NCI-H446 treated with DMSO at 0.1 percent for 48 hours (cell line): ENCODE data around the gene SGSH.
"Not testable (repeated sequence)": the region's sequence is repeated elsewhere in the genome, so short reads cannot be mapped to it uniquely, and the experiment has no call there.

Experiments used
- DNase-seq: peaks from one replicate; lab custom pipeline; 2025; lab: John Stamatoyannopoulos, UW

Gene SGSH

DNA sequence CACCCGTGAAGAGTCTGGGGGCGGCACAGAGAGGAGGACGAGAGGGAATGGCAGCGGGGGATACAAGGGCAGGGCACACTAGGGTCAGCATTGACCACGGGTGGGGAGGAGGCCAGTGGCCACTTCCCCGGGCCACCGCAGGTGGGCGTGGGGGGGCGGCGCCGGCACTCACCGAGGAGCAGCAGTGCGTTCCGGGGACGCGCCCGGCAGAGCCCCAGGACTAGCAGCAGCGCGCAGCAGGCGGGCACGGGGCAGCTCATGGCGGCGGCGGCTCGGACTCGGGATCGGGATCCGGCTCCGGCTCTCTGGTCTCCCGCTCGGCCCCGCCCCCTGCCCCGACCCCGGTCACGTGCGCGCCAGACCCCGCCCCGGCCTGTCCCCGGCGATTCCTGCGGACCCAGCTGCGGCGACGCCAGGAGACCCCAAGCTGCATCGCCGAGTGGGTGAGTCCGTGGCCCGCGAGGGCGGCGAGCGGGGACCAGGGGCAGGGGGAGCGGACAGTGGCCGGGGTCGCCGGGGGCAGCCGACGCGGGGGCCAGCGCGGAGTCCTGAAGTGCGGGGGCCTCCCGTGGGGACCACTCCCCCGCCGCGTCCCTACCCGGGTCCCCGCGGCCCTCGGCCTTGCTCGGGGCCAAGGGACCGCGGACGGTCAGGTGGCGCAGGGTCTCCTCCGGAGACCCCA, at the start of gene SGSH, which contains the start of gene SLC26A11:
Gene SGSH, minus strand, starts transcription at position 280 of the 682 bp plus-strand sequence. Its CDS starts 20 bp downstream, at position 260.
Gene SLC26A11, plus strand, starts transcription at position 374 of the 682 bp plus-strand sequence. CDS start 1,134 bp downstream, outside the sequence.
- peak; percentile 23 for DNase-seq

- DNase-seq: no peak
Measured at GRCh38 chr17:80269405-80269807, 49.3 kb upstream of the SGSH start.

DNA sequence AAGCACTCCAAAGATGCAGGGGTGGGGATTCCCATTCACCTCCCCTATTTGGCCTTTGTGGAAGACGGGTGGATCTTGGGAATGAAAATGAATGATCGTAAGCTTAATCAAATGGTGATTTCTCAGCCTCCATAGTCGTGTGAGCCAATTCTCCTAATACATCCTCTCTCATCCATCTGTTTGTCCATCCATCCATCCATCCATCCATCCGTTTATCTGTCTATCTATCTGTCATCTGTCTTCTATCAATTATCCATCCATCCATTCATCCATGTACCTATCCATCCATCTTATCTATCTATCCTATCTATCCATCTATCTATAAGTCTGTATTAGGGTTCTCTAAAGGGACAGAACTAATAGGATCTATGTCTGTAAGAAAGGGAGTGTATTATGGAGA, 48.3 kb upstream of the SGSH start:
- no peak for DNase-seq

GRCh38 chr17:80267391-80267790, 47.3 kb upstream of the SGSH start:
- DNase-seq: no peak

GRCh38 chr17:80265205-80266068, 45.3 kb upstream of the SGSH start:
- DNase-seq: no peak

DNA sequence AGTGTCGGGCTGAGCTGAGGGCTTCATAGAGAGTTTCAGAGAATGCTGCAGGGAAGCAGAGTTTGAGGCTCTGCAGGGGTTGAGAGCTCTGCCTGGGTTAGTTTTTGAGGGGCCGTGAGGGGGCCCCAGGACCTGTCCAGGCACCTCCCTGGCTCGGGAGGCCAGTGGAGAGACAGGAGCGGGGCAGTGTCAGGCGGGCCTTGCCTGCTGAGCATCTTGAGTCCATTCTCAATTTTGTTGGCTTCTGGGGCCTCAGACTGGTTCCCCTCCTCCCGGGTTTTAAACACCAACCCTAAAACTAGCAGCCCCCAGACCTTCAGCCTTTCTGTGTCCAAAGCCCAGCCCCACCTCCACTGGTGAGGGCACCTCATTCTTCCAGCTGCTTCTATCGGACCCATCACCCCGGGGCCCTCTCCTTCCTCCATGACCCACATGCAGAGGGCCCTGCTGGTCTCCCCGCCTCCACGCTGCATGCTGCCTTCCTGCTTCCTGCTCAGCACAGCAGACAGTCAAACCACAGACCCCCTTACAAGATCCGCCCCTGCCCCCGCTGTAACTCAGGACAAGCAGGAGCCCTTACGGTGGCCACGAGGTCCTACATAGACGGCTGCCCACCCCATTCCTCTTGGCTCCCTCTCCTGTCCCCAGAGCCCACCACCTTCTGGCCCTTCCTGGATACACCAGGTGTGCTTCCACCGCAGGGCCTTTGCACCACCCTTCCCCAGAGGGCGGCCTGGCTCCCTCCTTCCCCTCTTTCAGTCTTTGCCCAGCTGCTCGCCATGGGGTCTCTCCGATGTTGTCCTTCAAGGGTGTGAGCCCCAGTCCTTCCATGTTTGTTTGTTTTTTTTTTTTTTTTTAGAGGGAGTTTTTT, 44.3 kb upstream of the SGSH start:
- DNase-seq: no peak

GRCh38 chr17:80263253-80264204, 43.4 kb upstream of the SGSH start:
- DNase-seq: no peak

- no peak for DNase-seq
Measured at GRCh38 chr17:80262775-80263244, 42.7 kb upstream of the SGSH start.

DNA sequence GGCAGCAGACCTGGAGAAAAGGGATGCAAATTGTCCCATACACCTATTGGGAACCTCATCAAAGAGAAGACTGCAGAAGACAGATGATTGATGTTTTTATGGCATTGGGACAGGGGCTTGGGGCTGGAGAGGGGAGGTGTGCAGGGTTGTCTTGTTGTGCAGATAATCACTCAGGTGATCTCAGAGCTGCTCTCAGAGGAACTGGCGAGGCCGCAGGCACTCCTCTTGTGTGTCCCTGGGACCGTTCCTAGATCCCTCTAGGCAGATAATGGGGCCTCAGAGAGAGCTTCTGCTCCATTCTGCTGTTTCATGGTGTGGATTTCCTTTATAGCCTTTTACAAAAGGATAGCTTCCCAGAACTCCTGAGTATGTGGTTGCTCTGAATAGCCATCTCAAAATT, 42.2 kb upstream of the SGSH start:
- DNase-seq: no peak

DNA sequence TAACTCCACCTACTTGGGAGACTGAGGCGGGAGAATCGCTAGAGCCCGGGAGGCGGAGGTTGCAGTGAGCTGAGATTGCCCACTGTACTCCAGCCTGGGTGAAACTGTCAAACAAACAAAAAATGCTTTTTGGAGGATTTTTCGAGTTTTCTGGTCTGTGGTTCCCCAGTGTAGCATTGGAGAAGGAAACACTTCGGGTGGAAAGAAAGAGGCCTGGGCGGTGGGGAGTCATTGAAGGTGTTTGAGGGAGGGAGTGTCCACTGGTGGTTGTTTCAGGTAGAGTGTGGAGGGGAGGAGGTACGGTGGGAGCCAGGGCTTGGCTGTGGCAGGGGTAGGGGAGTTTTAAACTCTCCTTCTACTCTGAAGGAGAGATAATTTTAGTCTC, 41.8 kb upstream of the SGSH start:
- no peak for DNase-seq

GRCh38 chr17:80261159-80261894, 41.2 kb upstream of the SGSH start:
- no peak for DNase-seq

DNA sequence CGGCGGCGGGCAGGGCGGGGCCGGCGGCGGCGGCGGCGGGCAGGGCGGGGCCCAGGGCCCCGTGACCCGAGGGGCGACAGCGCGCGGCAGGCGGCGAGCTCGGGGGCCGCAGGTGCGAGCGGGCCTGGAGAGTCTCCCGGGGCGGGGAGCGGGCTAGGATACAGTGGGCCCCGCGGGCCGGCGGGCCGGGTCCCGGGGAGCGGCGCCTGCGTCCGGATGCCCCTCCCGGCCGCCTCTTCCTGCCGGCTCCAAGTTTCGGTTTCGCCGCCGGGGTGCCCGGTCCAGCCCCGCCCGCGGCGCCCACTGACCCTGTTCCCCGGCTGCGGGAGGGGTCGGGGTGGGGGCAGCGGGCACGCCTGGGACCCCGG, 40.6 kb upstream of the SGSH start, which contains the start of gene RNF213:
Gene RNF213, plus strand, starts transcription at position 62 of the 368 bp plus-strand sequence. CDS start 2,830 bp downstream, outside the sequence.
- DNase-seq: no peak

- no peak for DNase-seq
Measured at GRCh38 chr17:80260069-80260535, 40.0 kb upstream of the SGSH start.

GRCh38 chr17:80259457-80260068, 39.4 kb upstream of the SGSH start:
- no peak for DNase-seq

DNA sequence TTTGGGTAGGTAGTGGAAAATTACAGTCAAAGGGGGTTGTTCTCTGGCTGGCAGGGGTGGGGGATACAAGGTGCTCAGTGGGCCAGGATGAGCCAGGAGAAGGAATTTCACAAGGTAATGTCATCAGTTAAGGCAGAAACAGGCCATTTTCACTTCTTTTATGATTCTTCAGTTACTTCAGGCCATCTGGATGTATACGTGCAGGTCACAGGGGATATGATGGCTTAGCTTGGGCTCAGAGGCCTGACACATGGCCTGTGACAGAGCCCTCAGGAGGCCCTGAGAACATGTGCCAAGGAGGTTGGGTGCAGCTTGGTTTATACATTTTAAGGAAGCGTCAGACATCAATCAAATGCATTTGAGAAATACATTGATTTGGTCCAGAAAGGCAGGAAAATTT, 38.2 kb upstream of the SGSH start:
- not testable (repeated sequence) for DNase-seq

GRCh38 chr17:80257716-80258213, 37.6 kb upstream of the SGSH start:
- no peak for DNase-seq

DNA sequence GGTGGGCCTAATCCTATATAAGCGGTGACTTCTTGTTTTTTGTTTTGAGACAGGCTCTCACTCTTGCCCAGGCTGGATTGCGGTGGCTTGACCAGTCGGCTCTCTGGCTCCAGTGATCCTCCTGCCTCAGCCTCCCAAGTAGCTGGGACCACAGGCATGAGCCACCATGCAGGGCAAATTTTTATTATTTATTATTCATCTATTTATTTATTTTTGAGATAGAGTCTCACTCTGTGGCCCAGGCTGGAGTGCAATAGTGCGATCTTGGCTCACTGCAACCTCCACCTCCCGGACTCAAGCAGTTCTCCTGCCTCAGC, 35.9 kb upstream of the SGSH start:
- DNase-seq: no peak

GRCh38 chr17:80254396-80255251, 34.5 kb upstream of the SGSH start:
- no peak for DNase-seq
